Pulmonary artery endothelial cell (primary cell): Measurements from ENCODE around the gene ANK2. TPM values are rescaled to one million over a fixed set of nuclear protein-coding genes. Genes with fewer than 3 reads are reported as not detected.
"Not testable (repeated sequence)": the region's sequence is repeated elsewhere in the genome, so short reads cannot be mapped to it uniquely, and the experiment has no call there.

ENCODE experiments used
- DNase-seq: peaks from one replicate; pipeline ENCODE4 v3.0.0-alpha.2; 2011; ENCODE audit warnings: low read depth, low spot score
- total RNA-seq: library from RNA; depleted of rRNA; stranded (reverse); fragments of >200 nt; gene quantifications from 2 replicates; pipeline ENCODE4 v1.2.3, GENCODE V29; 2014

The ANK2 gene
- total RNA-seq, 1 donor from 2014 or later: 0.66 TPM

DNA sequence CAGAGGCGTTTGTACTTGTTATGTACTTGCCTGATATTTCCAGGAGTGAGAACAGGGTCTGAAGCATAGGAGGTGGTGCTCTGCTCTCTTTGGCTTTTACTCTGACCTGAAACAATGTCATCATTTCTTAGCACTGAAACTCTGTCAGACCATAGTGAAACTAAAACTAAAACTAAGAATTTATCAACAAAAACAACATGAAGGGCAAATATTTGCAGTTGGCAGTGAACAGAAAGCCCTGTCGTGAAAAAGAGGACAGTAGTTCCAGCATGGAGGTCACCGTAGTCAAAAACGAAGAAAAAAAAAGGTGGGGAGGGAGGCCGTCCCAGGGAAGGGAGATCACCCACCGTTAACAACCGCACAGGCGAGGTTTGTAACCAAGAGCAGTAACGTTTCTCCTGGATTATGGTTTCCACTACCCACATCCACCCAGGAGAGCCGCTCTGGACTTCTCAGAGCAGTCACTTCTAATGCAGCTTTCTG, 97.5 kb downstream of the ANK2 start:
- no peak for DNase-seq

DNA sequence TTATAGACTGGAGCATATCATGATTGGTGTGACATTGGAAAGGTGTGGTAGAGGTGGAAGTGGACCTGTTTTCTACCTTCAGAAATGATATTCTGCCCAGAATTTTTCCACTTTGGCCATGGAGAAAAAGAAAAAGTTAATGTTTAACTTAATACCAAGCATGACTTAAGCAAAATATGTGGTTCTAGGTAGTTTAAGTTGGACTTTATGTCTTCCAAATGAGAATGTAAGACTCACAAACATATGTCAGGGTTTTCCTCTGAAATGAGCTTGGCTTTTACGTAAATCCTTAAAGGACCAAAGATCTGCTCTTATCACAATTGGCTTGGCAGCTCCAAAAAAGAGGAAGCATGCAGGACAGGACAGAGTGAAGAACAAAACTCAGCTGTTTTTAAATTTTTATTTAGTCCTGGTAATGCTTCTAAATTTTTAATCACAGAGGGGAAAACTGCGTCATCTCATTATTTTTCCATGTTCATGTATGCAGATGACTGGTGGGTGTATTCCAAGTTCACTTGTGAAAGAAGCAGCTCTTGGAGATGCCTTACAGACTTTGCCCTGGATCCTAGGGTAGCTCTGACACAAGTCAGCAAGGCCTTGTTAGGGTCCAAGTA, 98.2 kb downstream of the ANK2 start:
- DNase-seq: no peak

DNA sequence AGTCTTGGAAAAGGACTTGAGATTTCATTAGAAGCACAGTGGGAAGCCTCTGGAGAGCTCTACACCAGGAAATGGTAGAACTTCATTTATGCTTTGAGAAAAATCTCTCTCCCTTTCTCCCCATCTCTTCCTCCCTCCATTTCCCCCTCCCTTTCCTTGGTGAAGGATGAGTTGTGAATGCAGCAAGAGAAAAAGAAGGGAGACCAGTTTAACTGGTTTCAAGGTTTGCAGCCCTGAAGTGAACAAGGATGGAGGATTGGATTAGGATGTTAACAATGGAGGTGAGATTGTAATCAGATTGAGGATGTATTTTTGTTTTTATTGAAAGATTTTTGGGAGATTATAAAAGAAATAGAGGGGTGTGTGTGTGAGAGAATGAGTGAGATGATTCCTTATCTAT, 99.5 kb downstream of the ANK2 start:
- DNase-seq: no peak

DNA sequence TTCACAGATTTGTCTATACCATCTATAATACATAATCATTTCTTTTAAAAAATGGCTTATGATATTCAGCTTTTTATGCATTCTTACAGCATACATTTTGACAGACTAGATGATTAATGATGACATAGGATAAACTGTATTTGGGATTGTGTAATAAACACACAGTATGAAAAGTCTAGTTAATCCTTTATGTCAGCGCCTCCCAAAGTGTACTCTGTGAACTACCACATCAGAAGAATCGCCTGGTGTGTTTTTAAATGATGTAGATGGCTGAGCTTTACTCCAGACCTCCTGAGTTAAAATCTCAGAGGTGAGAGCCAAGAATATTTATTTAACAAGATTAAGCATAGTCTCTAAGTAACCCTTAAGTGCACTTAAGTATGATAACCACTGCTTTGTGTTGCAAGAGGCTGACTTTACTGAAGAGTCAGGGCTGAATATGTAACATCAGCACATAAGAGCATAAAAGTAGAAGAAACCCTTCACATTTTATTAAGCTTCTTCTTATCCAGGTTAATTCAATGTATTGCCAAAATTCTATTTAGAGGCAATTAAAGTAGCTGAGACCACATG, 104.2 kb downstream of the ANK2 start:
- no peak for DNase-seq

DNA sequence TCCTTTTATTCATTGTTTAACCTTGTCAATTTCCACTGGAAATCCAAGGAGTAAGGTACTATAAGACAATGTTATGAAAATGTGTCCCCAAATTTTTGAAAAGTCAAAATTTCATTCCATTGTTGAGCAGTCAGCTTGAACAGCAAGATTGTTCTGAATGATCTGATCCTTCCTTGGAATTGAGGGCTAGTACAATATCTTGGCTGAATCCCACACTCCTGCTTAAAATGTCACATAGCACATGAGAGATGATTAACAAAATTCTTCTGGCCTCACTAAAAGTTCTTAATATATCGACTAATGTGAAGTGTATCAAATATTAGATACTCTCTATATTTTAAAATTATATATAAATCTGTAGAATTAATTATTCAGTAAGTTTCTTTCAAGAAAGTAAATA, 104.8 kb downstream of the ANK2 start:
- no peak for DNase-seq

DNA sequence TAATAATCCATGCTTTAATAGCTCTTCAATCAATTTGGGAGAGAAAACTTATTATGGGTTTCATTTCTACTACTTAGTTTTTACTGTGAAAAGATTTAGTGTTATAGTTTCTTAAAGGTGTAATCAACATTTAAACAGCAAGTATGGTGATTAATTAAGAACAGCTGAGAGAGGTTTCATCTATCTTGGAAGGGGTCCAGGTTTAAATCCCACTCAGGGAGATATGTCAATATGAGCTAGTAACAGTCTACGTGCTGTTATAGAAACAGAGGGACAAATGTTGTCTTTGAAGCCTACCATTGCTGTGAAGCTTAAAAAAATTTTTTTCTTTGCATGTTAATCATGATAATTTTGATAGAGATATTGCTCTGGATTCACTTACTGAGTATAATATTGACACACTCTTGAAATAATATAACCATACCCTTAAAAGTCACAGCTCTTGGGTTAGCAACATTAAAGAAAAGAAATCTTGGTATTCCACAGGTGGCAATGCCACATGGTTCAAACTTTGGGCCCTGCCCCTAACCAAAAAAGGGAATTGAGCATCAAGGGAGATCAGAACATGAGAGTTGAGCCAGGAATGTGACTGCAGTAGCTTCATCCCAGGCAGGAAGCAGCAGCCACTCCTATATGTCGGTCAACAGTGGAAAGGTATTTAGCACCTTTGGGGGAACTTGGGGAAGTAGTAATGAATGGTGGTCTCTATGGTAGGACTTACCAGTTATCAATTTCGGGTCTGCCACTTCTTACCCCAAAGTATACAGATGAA, 107.8 kb downstream of the ANK2 start:
- DNase-seq: no peak

DNA sequence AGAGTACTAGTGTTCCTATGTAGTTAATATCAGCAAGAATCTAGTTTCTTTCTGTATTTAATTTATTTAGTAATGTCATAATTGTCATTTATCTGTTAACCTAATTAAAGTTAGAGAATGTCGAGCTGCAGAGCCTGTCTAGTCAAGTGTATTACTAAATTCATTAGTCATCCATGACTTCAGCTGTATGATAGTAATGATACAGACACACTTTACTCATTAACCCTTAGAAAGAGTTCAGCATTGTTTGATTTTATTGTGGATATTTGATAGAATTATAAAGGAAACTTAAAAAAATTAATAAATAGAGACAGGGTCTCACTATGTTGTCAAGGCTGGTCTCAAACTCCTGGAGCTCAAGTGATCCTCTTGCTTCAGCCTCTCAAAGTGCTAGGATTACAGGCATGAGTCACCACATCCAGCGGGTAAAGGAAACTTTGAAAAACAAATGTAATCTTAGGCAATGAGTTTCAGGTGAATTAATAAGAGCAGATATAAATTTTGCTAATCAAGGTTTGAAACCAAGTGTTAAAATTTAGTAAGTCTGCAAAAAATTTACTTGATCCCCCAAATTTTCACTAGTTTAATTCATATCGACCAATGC, 110.6 kb downstream of the ANK2 start:
- no peak for DNase-seq

DNA sequence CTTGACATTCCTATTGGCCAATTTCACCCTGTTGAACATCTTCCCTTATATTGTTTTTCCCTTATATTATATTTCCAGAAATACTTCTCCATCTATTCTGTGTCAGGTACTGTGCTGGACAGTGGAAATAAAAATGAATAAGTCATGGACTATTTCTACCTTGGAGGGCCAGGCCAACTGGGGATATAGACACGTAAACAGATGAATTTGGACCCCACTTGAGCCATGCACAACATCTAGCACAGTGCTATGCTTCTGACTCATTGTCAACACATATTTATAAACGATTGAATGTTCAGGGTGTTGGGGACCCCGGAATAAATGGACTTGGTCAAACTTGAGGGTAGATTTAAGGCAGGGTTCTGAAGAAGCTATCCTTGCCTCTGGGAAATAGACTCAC, 111.1 kb downstream of the ANK2 start:
- no peak for DNase-seq

DNA sequence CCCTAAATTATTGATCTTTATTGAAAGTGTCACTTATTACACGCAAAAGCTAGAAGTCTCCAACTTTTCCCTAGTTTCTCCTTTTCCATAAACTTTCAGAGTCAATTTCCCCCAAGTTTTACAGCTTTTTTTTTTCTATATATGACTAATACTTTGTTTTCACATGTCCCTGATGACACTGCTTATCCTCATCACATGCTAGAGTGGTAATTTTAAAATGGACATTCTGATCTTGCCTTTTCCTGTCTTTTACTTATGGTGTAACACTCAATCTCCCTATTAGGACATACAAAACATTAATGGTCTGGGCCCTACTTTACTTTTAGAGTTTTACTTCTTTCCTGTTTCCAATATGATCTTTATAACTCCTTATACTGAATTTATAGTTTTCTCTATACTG, 112.6 kb downstream of the ANK2 start:
- DNase-seq: no peak

DNA sequence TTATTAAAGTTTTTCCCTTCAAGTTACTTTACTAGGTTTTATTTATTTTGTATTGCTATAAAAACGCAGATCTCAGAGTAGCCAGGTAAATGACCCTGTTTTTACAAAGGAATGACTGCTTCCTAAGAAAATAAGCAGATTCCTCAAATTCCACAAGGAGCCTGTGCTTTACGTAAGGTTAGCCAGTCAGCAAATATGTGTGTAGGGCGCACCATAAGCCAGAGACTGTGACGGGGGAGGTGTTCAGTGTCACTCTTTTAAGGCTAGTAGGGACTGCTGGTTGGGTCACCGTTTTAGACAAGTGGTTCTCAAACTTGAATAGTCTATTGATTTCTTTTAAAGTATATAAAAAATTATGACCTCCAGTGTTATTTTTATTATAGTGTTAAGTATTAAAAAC, 119.9 kb downstream of the ANK2 start:
- no peak for DNase-seq

DNA sequence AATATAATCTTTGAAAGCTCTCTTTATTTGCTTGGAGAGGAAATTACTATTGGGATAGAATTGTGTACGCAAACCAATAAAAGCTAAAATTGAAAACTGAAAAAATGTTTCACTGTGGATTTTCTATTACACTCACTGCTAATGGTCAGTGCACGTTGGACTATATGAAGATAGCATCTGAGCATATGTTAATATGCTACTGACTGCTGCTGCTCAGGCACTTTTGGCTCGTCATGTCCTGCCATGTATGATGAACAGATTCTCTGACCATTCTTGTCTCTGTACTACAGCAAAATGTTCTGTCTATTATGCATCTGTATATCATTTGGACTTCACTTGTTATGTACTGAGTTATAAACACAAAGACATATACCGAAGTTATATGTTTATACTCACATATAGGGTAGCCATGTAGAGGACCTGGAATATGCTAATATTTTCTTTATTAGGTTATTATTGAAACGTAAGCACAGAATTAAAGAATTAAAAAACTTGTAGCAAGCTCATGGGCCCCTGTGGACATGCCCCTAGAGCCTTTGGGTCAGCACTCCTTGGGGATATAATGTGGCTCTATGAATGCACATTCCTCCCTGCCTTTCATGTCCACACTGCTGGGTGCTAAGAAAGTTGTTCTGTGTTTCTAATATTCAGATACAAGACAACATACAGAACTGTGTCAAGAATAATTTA, 120.8 kb downstream of the ANK2 start:
- DNase-seq: no peak

DNA sequence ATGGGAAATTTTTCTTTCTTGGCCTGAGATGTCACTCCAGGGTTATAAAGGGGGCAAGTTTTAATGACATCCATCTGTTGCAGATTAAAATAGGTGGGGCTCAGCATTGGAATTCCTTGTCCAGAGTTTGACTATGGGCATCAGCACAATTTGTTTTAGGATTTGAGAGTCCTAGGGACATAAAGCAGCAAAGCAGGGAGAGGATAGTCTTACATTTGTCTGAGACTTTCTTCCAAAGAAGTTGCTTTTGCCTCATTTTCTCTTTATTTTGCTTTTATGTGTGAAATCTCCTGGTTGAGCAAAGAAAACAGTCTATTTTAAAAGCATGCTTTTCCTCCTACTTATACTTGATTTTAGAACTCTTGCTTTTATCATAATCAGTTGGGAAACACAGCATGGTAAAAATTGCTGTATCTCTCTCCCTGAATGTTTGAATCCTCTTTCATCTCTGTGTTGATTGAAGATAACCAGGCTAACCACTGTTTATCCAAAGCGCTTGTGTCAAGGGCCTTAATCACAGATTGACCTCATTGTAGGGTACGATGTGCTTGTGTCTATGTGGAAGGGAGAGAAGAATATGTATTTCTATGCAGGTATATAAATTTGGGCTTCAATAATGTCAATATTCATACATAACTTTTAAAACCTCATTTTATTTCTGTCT, 121.5 kb downstream of the ANK2 start:
- DNase-seq: no peak

DNA sequence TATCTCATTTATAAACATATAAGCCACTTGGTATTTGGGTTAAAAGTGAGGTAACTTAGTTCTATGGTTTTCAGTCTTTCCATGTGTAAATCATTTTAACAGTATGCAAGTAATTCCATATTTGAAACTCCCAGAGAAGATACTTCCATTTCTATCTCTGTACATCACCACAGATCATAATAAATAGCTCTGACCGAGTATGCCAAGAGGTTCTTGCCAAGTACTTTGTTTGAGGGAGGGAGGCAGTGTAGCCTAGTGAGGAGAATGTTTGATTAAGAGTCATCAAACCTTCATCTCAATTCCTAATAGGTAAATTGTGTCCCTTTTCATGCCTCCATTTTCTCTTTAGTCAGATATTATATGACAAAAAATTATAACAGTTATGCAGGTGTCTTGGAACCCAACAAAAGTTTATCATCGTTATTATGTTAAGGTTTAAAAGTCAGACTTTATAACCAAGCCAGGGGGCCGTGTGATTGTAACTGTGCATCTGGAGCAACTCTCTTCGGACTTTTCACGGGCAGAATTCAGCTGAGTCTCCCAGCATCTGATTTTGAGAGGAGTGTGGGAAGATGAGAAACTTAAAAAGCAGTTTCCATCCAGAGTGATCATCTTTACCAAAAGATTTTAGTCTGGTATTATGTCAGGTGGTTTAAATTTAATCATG, 123.8 kb downstream of the ANK2 start:
- DNase-seq: no peak

DNA sequence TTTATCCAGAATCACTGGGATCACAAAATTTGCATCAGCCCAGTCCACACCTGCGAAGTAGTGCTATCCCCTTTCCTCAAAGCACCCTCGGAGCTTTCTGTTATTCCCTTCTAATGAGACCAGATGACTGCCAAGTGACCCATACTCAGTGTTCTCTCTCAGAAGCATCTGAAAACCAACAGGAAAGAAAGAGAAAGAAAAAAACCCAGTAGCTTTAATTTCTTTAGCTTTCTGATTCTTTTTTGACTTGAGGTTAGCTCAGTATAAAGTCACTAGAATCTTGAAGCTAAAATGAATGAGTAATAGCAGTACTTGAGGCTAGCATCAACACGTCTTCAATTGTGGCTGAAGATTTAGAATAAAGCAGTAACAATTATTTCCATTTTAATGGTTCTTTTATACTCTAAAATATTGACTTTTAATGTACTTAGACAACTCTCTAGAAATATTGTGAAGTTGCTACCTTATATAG, 124.4 kb downstream of the ANK2 start:
- DNase-seq: no peak

DNA sequence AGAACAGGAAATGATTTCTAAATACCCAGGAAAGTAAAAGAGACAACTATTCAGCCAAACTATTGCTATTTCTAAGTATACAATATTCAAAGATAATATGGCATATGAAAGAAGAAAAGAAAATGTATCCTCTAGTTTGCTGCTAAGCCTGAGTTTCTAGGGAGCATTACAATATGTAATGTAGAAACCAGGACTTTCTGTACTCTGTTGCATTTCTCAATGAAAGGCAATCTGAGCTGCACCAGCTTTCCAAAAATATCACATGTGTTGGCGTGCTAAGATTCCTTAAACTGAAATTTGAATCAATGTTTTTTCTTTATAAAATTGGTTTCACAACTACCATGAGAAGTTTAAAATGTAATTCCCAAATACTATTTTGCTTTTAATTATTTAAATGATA, 129.6 kb downstream of the ANK2 start:
- no peak for DNase-seq

DNA sequence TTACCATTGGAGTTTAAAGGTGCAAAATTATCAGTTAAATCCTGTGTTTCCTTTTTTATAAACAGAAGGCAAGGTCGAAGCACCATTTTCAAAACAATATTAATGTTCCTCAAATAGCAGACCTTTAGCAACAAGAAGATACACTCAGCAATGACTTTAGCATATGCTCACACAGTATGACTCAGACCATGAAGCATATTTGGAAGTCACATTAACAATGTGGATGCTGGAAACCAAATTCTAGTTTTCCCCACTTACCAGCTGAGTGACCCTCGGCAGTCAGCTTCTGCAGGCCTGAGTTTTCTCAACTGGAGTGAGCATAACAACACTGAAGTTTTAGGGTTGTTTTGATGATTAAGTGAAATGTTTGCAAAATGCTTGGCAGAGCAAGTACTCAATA, 130.5 kb downstream of the ANK2 start:
- DNase-seq: no peak

DNA sequence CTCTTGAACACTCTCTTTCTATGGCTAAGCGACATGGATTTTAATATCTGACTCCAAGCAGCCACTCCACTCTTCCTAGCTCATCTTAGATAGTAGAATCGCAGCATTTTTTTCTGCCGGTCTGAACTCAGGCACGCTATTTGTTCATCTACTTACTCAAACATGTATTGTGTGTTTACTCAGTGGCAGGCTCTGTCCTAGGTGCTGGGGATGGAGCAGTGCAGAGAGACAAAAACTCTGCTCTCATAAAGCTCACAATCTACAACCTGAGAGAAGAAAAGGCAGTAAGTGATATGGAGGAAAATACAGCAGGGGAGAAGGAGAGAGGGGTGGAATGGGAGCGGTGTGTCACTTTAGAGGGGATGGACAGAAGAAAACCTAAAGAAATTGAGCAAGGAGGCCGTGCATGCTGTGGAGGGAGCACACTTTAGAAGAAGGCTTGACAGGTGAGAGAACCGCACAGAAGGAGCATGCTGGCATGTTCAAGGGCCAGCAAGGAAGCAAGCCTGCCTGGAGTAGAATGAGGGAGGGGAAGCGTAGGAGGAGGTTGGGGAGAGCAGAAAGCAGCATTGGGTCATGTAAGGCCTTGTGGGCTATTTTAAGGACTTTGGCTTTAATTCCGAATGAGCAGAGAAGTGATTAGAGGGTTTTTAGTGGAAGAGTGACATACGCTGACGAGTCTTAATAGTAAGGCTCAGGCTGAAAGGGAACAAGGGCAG, 132.0 kb downstream of the ANK2 start:
- DNase-seq: no peak

DNA sequence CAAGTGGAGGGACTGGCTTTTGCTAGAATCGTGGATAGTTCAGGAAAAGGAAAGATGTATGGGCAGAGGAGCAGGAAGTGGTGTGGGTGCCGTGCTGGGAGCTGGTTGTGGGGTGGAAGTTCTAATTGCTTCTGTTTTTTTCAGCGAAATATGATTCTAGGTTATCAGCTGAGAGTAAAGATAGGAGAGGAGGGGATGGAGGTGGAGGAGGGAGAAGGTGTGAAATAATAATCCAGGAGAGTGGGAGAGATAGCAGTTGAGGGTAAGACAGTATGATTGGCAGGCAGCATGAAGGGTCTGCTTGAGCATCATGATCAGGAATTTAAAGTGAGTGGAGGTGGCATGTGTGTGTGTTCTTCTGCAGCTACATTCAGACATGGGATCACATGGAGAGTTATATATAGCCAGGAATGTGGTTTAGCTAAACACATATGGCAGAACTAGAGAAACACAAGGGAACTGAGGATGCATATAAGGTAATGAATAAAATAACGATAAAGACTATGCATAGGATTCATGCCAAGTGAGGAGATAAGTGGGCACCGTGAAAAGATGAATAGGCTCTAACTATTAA, 133.7 kb downstream of the ANK2 start:
- DNase-seq: no peak

DNA sequence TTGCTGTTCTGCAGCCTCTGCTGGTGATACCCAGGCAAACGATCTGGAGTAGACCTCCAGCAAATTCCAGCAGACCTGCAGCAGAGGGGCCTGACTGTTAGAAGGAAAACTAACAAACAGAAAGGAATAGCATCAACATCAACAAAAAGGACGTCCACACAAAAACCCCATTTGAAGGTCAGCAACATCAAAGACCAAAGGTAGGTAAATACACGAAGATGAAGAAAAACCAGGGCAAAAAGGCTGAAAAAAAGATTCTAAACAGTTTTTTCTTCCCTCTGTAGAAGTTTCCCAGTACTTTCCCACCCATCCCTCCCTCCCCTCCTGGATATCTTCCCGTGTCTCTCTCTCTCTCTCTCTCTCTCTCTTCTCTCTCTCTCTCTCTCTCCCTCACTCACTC, 136.8 kb downstream of the ANK2 start:
- DNase-seq: not testable (repeated sequence)

DNA sequence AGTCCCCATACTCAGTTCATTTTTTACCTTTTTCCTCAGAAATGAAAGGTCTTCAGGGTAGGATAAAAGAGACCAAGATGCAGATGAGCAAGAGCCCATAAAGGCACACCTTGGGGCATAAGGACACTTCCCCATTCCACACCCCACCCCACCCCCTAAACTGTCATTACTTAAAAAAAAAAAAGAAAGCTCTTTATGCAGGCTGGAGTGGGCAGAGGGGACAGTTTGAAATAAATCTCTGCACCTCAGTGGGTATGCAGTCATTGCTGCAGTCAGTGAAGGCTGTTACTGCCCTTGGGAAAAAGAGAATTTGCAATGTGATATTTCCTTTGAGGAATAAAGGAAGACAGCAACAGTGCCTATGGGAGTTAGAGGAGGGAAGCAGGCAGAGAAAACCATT, 137.5 kb downstream of the ANK2 start:
- no peak for DNase-seq
